ENCODE measurements around the gene ZNF408.

GRCh38 chr11:46677169-46677568, 23.7 kb upstream of the ZNF408 start:
- TF ChIP-seq TSHZ2 (CRISPR knock-in tag; IDR thresholded peaks at IDR 0.05), result no peak
- no peak for TF ChIP-seq ESRRG (CRISPR knock-in tag; IDR thresholded peaks at IDR 0.05)
- TF ChIP-seq TCF4 (CRISPR knock-in tag; IDR thresholded peaks at IDR 0.05; ENCODE audit: borderline replicate concordance), result no peak
- TF ChIP-seq RARB (CRISPR knock-in tag; IDR thresholded peaks at IDR 0.05), result no peak
- TF ChIP-seq ZC3H10 (CRISPR knock-in tag; IDR thresholded peaks at IDR 0.05), result no peak
- TF ChIP-seq CSRNP3 (CRISPR knock-in tag; IDR thresholded peaks at IDR 0.05), result no peak
- no peak for TF ChIP-seq ZFP30 (CRISPR knock-in tag; IDR thresholded peaks at IDR 0.05)
- no peak for TF ChIP-seq ARNTL (CRISPR knock-in tag; IDR thresholded peaks at IDR 0.05; ENCODE audit: borderline replicate concordance, low read depth)
- TF ChIP-seq ZNF70 (CRISPR knock-in tag; IDR thresholded peaks at IDR 0.05), result no peak
- TF ChIP-seq POU6F1 (CRISPR knock-in tag; IDR thresholded peaks at IDR 0.05; ENCODE audit: borderline replicate concordance, low read depth), result no peak
- TF ChIP-seq GLIS3 (CRISPR knock-in tag; IDR thresholded peaks at IDR 0.05), result no peak
- TF ChIP-seq ZNF565 (CRISPR knock-in tag; conservative IDR thresholded peaks at IDR 0.05; ENCODE audit: low read depth), result no peak
- no peak for TF ChIP-seq CSDC2 (CRISPR knock-in tag; IDR thresholded peaks at IDR 0.05)

Measured in SK-N-SH treated with all-trans-retinoic acid at 6 μM for 48 hours (cell line).